IMR-90 (cell line): ENCODE measurements around the gene EIF1. TPM values are rescaled to one million over a fixed set of nuclear protein-coding genes. Genes with fewer than 3 reads are reported as not detected.

Experiments
- ATAC-seq: fragments of 200-7000 bp; cut with Tn5 transposase; 2 replicates; pipeline ENCODE4 v1.9.1; 2020; ENCODE audit warnings: low read depth, mild to moderate bottlenecking, moderate library complexity
- BruUV-seq: library from RNA; stranded (reverse); fragments of 400-500 nt; replicated peaks from 2 replicates; lab custom pipeline; 2021; lab: Mats Ljungman, UMichigan
- CTCF ChIA-PET: fragments of 300-600 bp; formaldehyde crosslinking; extraction: SDS; loops from one replicate; lab custom pipeline; 2021; ENCODE audit warnings: antibody characterized with exemption; lab: Yijun Ruan, JAX
- POLR2A ChIA-PET: fragments of 300-600 bp; sonication (Branson Sonifier 250); formaldehyde crosslinking; loops from one replicate; lab custom pipeline; 2022; ENCODE audit warnings: antibody characterized with exemption; ENCODE audit not compliant: unreplicated experiment; lab: Charles Lee
- DNase-seq: peaks from one replicate; pipeline ENCODE4 v3.0.0; 2013
- H2AFZ ChIP-seq: replicated peaks from 2 replicates; pipeline ENCODE3; 2013; ENCODE audit warnings: low read length, mild to moderate bottlenecking; ENCODE audit not compliant: poor library complexity
- H2AK5ac ChIP-seq: 2 replicates; pipeline ENCODE4 v1.6.1; 2013; ENCODE audit warnings: low read depth, low read length, inconsistent platforms
- H2AK9ac ChIP-seq: replicated peaks from 2 replicates; pipeline ENCODE3; 2013; ENCODE audit warnings: mild to moderate bottlenecking, low read depth, low read length, moderate library complexity; ENCODE audit not compliant: poor library complexity
- H2BK120ac ChIP-seq: 2 replicates; pipeline ENCODE4 v1.6.1; 2013; ENCODE audit warnings: low read depth, low read length, inconsistent platforms
- H2BK15ac ChIP-seq: 3 replicates; pipeline ENCODE4 v1.6.1; 2013; ENCODE audit warnings: low read depth, low read length, inconsistent platforms
- H2BK20ac ChIP-seq: 2 replicates; pipeline ENCODE4 v1.6.1; 2013; ENCODE audit warnings: low read depth, mild to moderate bottlenecking, inconsistent platforms, low read length, moderate library complexity
- H2BK5ac ChIP-seq: 2 replicates; pipeline ENCODE4 v1.6.1; 2013; ENCODE audit warnings: mild to moderate bottlenecking, low read depth, low read length, inconsistent platforms; ENCODE audit not compliant: poor library complexity, severe bottlenecking
- H3K14ac ChIP-seq: replicated peaks from 2 replicates; pipeline ENCODE4 v1.6.1; 2013; ENCODE audit warnings: low read depth, low read length, inconsistent platforms
- H3K18ac ChIP-seq: 2 replicates; pipeline ENCODE4 v1.6.1; 2013; ENCODE audit warnings: low read depth, low read length, control low read depth
- H3K23ac ChIP-seq: 2 replicates; pipeline ENCODE4 v1.6.1; 2013; ENCODE audit warnings: low read depth, low read length, inconsistent platforms
- H3K27ac ChIP-seq: 2 replicates; pipeline ENCODE4 v1.5.1; 2013; ENCODE audit warnings: mild to moderate bottlenecking, control low read depth, low read length; ENCODE audit not compliant: insufficient read depth
- H3K27me3 ChIP-seq: 2 replicates; pipeline ENCODE4 v1.6.1; 2013; ENCODE audit warnings: low read length; ENCODE audit not compliant: control insufficient read depth, insufficient read depth
- H3K36me3 ChIP-seq: 2 replicates; pipeline ENCODE4 v1.6.1; 2013; ENCODE audit warnings: low read length, mixed read lengths; ENCODE audit not compliant: control insufficient read depth, insufficient read depth
- H3K4ac ChIP-seq: 2 replicates; pipeline ENCODE4 v1.6.1; 2013; ENCODE audit warnings: low read depth, low read length, inconsistent platforms
- H3K4me1 ChIP-seq: 2 replicates; pipeline ENCODE4 v1.6.1; 2013; ENCODE audit warnings: low read length, mixed read lengths; ENCODE audit not compliant: control insufficient read depth, insufficient read depth
- H3K4me2 ChIP-seq: 2 replicates; pipeline ENCODE4 v1.6.1; 2013; ENCODE audit warnings: low read depth, mild to moderate bottlenecking, control low read depth, low read length, moderate library complexity
- H3K4me3 ChIP-seq: 2 replicates; pipeline ENCODE4 v1.5.1; 2013; ENCODE audit warnings: low read depth, mild to moderate bottlenecking, control low read depth, low read length, moderate library complexity; ENCODE audit not compliant: insufficient read depth
- H3K56ac ChIP-seq: 2 replicates; pipeline ENCODE4 v1.6.1; 2013; ENCODE audit warnings: low read length, inconsistent platforms; ENCODE audit not compliant: insufficient read depth; ENCODE audit errors: extremely low read depth
- H3K79me1 ChIP-seq, 2 experiments: 2 replicates each; pipeline ENCODE4 v1.6.1; 2013; ENCODE audit warnings: low read length in 2 of 2, inconsistent platforms in 1 of 2, low read depth in 1 of 2
- H3K9ac ChIP-seq: 2 replicates; pipeline ENCODE4 v1.6.1; 2013; ENCODE audit warnings: low read depth, low read length, control low read depth
- H3K9me1 ChIP-seq: 2 replicates; pipeline ENCODE4 v1.6.1; 2013; ENCODE audit warnings: low read length, inconsistent platforms; ENCODE audit not compliant: insufficient read depth
- H3K9me3 ChIP-seq: 2 replicates; pipeline ENCODE4 v1.6.1; 2013; ENCODE audit warnings: low read length; ENCODE audit not compliant: control insufficient read depth, insufficient read depth
- H4K20me1 ChIP-seq: 2 replicates; pipeline ENCODE4 v1.6.1; 2013; ENCODE audit warnings: low read length, inconsistent platforms; ENCODE audit not compliant: insufficient read depth
- H4K5ac ChIP-seq: 2 replicates; pipeline ENCODE4 v1.6.1; 2013; ENCODE audit warnings: mild to moderate bottlenecking, low read depth, low read length, control low read depth
- H4K8ac ChIP-seq, 2 experiments: 2 replicates each; pipeline ENCODE4 v1.6.1; 2013; ENCODE audit warnings: low read depth in 2 of 2, low read length in 2 of 2, control low read depth in 1 of 2, inconsistent platforms in 1 of 2
- H4K91ac ChIP-seq: 2 replicates; pipeline ENCODE4 v1.6.1; 2013; ENCODE audit warnings: low read depth, low read length, inconsistent platforms; ENCODE audit not compliant: insufficient read depth
- BHLHE40 ChIP-seq: fragments of 150-350 bp; IDR thresholded peaks from 2 replicates; pipeline ENCODE4 v1.6.1; 2016; ENCODE audit warnings: mild to moderate bottlenecking, low read depth, low read length
- CEBPB ChIP-seq: IDR thresholded peaks from 2 replicates; pipeline ENCODE4 v1.6.1; 2012; ENCODE audit warnings: low read depth, low read length, improper control_type of control experiment
- CTCF ChIP-seq: conservative IDR thresholded peaks from 2 replicates; pipeline ENCODE4 v1.5.1; 2012; ENCODE audit warnings: mild to moderate bottlenecking, low read depth, low read length, improper control_type of control experiment
- MXI1 ChIP-seq: IDR thresholded peaks from 2 replicates; pipeline ENCODE4 v1.6.1; 2012; ENCODE audit warnings: low read depth, mild to moderate bottlenecking, low read length, moderate library complexity, borderline replicate concordance
- POLR2A ChIP-seq: IDR thresholded peaks from 2 replicates; pipeline ENCODE4 v1.6.1; 2012; ENCODE audit warnings: mild to moderate bottlenecking, low read depth, low read length
- RCOR1 ChIP-seq: IDR thresholded peaks from 2 replicates; pipeline ENCODE4 v1.6.1; 2012; ENCODE audit warnings: mild to moderate bottlenecking, low read length, improper control_type of control experiment; ENCODE audit not compliant: insufficient replicate concordance
- RFX5 ChIP-seq: IDR thresholded peaks from 2 replicates; pipeline ENCODE4 v1.8.0; 2012; ENCODE audit warnings: low read depth, mild to moderate bottlenecking, low read length, moderate library complexity
- USF2 ChIP-seq: fragments of 150-350 bp; IDR thresholded peaks from 2 replicates; pipeline ENCODE4 v1.6.1; 2017; ENCODE audit warnings: mild to moderate bottlenecking, antibody characterized with exemption, low read length, low read depth
- WGBS, 2 experiments: methylation state at CpG; one replicate each; pipeline versions ENCODE4 v1.1.5 to v1.1.7; 2013; ENCODE audit warnings: missing lambda C conversion rate in 2 of 2; ENCODE audit not compliant: insufficient read length in 1 of 2; ENCODE audit errors: extremely low coverage in 2 of 2; 5-methylcytosine and 5-hydroxymethylcytosine counted together
- dilution Hi-C: fragments of 300-500 bp; cut with HindIII; formaldehyde crosslinking; loops from one replicate; pipeline ENCODE4 v1.14.3; 2018; ENCODE audit warnings: low sequenced_read_pairs; ENCODE audit not compliant: unreplicated experiment
- in situ Hi-C: fragments of 300-500 bp; cut with MboI; formaldehyde crosslinking; loops from 3 replicates; pipeline ENCODE4 v1.14.3; 2019; ENCODE audit warnings: low sequenced_read_pairs, inconsistent platforms, mixed read lengths
- intact Hi-C: fragments of 100-400 bp; cut with micrococcal nuclease; formaldehyde crosslinking; loops from 2 replicates; pipeline ENCODE4 v1.10.0; 2022
- polyA plus RNA-seq, 3 experiments: library from polyadenylated mRNA; depleted of rRNA; stranded (reverse); fragments of >200 nt; gene quantifications; 2 replicates each; pipeline ENCODE4 v1.2.3, GENCODE V29; 2012; ENCODE audit warnings: low replicate concordance in 1 of 3
- total RNA-seq: library from RNA; depleted of rRNA; stranded (reverse); fragments of >200 nt; gene quantifications from 2 replicates; pipeline ENCODE4 v1.2.3, GENCODE V29; 2012

The EIF1 gene
- total and polyA plus RNA-seq, 2 of the 4 experiments (the other 2 are of a cell fraction) = 89.4 to 381 TPM

- H2AK5ac ChIP-seq = peak overlapping the region; percentile 94
- H3K27ac ChIP-seq = no peak overlapping the region
- H4K20me1 ChIP-seq = no peaks in the 10 kb centered on the region
- DNase-seq (no peak), ATAC-seq (no peak)
- H3K27me3 ChIP-seq = no peaks in the 10 kb centered on the region; the same call in 1 of the 2 replicates
- TF ChIP-seq MXI1 = no peak
- TF ChIP-seq USF2 = no peak
- TF ChIP-seq CEBPB = no peak
- TF ChIP-seq POLR2A = no peak
- no peak for TF ChIP-seq RFX5
- no peak for TF ChIP-seq CTCF
- TF ChIP-seq RCOR1 = no peak
- TF ChIP-seq BHLHE40 = no peak
- H3K36me3 ChIP-seq = no peaks in the 10 kb centered on the region
- in situ Hi-C loops = no loop called here
- H2BK5ac ChIP-seq = no peak overlapping the region
- H2BK15ac ChIP-seq = peak overlapping the region; percentile 79; the same call in 2 of the 3 replicates
- peak overlapping the region; percentile 65 for H4K91ac ChIP-seq
- H3K4me3 ChIP-seq = no peak overlapping the region
- peak overlapping the region; percentile 74 to 78; a peak in 3 of 4 replicates for H4K8ac ChIP-seq
- peak overlapping the region; percentile 71 for H2BK120ac ChIP-seq
- 0 out of 2 replicates have a peak overlapping the region, but pooled peaks have one; percentile 67 for H2BK20ac ChIP-seq
- no peaks in the 10 kb centered on the region for H3K9me3 ChIP-seq
- H3K18ac ChIP-seq = no peak overlapping the region
- peak overlapping the region; percentile 21; the same call in 1 of the 2 replicates for H4K5ac ChIP-seq
- H3K79me1 ChIP-seq = no peaks in the 10 kb centered on the region
- 60% methylated on average over 1 of the region's 15 CpGs; no CpG with 5 or more reads in 1 of the 2 experiments for WGBS, 2 experiments
- H2AFZ ChIP-seq = peak overlapping the region; percentile 99
- intact Hi-C loops = loop anchor here (5.0 kb wide), 3 partner anchors 325 to 845 kb away; partner anchors contain the start of gene KRTAP2-3
- ChIA-PET CTCF (interaction anchor here (1.0 to 2.3 kb wide), 3 partner anchors 71 to 147 kb away, joined by 3 to 28 read pairs (median 3); no protein-coding TSS in a partner anchor), POLR2A (no interaction called here)
- H3K23ac ChIP-seq = no peak overlapping the region
- no peak overlapping the region for H3K56ac ChIP-seq
- peaks cover 12% of the 10 kb centered on the region for H3K9me1 ChIP-seq
- H3K4ac ChIP-seq = peak overlapping the region; percentile 65
- H3K9ac ChIP-seq = no peak overlapping the region
- H3K4me2 ChIP-seq = no peak overlapping the region
- dilution Hi-C loops = no loop called here
- BruUV-seq = no TSS peak
- H3K4me1 ChIP-seq = peaks cover 14% of the 10 kb centered on the region
- H2AK9ac ChIP-seq = peak overlapping the region; percentile 48
- H3K14ac ChIP-seq = no peak overlapping the region
Observed at GRCh38 chr17:41647038-41647813, 41.5 kb upstream of the EIF1 start.
